Measurements from ENCODE around the gene PLIN3.

DNA sequence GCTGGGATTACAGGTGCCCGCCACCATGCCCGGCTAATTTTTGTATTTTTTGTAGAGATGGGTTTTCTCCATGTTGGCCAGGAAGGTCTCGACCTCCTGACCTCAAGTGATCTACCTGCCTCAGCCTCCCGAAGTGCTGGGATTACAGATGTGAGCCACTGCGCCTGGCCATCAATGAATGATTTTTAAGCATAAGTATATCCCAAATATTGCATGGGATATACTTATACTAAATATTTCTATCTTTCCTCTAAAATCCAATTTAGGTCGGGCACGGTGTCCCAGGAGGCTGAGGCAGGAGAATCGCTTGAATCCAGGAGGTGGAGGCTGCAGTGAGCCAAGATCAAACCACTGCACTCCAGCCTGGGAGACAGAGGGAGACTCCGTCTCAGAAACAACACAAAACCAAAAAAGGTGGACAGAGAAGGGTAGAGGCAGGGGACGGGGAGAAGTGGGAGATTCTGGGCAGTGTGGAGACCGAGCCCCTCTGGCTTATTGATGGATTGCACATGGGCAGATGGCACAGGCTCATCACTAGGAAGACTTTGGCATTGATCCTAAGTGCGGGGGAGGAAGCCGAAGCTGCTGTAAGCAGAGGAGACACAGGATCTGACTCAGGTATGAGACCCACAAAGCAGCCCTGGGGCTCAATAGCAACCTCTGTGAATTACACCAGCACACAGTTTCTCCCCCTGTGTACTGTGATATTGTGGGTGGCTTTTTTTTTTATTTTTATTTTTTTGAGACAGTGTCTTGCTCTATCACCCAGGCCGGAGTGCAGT lies 21.8 kb upstream of the PLIN3 start:
- TF ChIP-seq POLR2A (IDR thresholded peaks at IDR 0.05) (no peak), CTCF (IDR thresholded peaks at IDR 0.05) (no peak), POLR2AphosphoS5 (IDR thresholded peaks at IDR 0.05; ENCODE audit: insufficient read depth in 1 of 2, low read depth in 1 of 2) (no peak)
